K562 (cell line): Measurements from ENCODE around the gene MUC7. TPM values are rescaled to one million over a fixed set of nuclear protein-coding genes. Genes with fewer than 3 reads are reported as not detected.

Experiments used
- ATAC-seq: fragments of 200-7000 bp; cut with Tn5 transposase; 3 replicates; pipeline ENCODE4 v1.9.1; 2020; ENCODE audit warnings: moderate library complexity
- BruUV-seq: library from RNA; stranded (reverse); fragments of 400-500 nt; replicated peaks from 2 replicates; lab custom pipeline; 2021; lab: Mats Ljungman, UMichigan
- CTCF ChIA-PET: fragments of 300-600 bp; formaldehyde crosslinking; extraction: SDS; loops from one replicate; lab custom pipeline; 2021; ENCODE audit warnings: low intra/inter-chr PET ratio; lab: Yijun Ruan, JAX
- POLR2A ChIA-PET: fragments of 300-600, 350-650 bp; sonication (Branson Sonifier 250); formaldehyde crosslinking; extraction: SDS; loops from one replicate; lab custom pipeline; 2021; ENCODE audit warnings: antibody characterized with exemption, inconsistent platforms; lab: Yijun Ruan, JAX
- DNase-seq, 4 experiments: peaks; one replicate each; pipeline versions ENCODE4 v3.0.0 to v3.0.0-alpha.2; 2011 to 2018; ENCODE audit warnings: low spot score in 3 of 4, mixed read lengths in 3 of 4; ENCODE audit errors: extremely low read depth in 1 of 4
- FAIRE-seq: peaks from 2 replicates; lab custom pipeline; 2011; peaks lifted over from hg19 to GRCh38; lab: Jason Lieb, UNC
- H2AFZ ChIP-seq: 2 replicates; pipeline ENCODE4 v1.6.0; 2011; ENCODE audit warnings: low read depth, low read length, control low read depth, inconsistent platforms
- H3K27ac ChIP-seq: fragments of 200-600 bp; 3 replicates; pipeline ENCODE4 v1.8.0; 2011; ENCODE audit warnings: low read depth, mild to moderate bottlenecking, control low read depth, inconsistent platforms, low read length, moderate library complexity, mixed read lengths; ENCODE audit errors: extremely low read depth
- H3K27me3 ChIP-seq, 2 experiments: fragments of 300-600 bp in 1 of 2; 2 replicates in 1 of 2; 3 replicates in 1 of 2; pipeline versions ENCODE4 v1.6.0 to v1.8.0; 2011; ENCODE audit warnings: inconsistent platforms in 2 of 2, low read length in 2 of 2, mild to moderate bottlenecking in 1 of 2, mixed read lengths in 1 of 2, moderate library complexity in 1 of 2; ENCODE audit not compliant: control insufficient read depth in 2 of 2, insufficient read depth in 2 of 2
- H3K36me3 ChIP-seq: fragments of 300-600 bp; 3 replicates; pipeline ENCODE4 v1.8.0; 2011; ENCODE audit warnings: mild to moderate bottlenecking, low read length, inconsistent platforms; ENCODE audit not compliant: control insufficient read depth, insufficient read depth
- H3K4me1 ChIP-seq, 2 experiments: fragments of 200-600 bp in 1 of 2; replicated peaks in 1 of 2; 2 replicates in 1 of 2; 3 replicates in 1 of 2; pipeline versions ENCODE4 v1.5.1 to v1.8.0; 2011; ENCODE audit warnings: inconsistent platforms in 2 of 2, low read length in 2 of 2, mild to moderate bottlenecking in 1 of 2, mixed read lengths in 1 of 2, moderate library complexity in 1 of 2; ENCODE audit not compliant: control insufficient read depth in 2 of 2, insufficient read depth in 2 of 2
- H3K4me2 ChIP-seq: 2 replicates; pipeline ENCODE4 v1.6.1; 2011; ENCODE audit warnings: low read length, control low read depth, inconsistent platforms, mixed read lengths; ENCODE audit not compliant: insufficient read depth
- H3K4me3 ChIP-seq: fragments of 200-600 bp; sonication (generic), shearing (Covaris generic); 2 replicates; pipeline ENCODE4 v1.5.1; 2016; ENCODE audit warnings: control low read depth, inconsistent platforms
- H3K79me2 ChIP-seq: fragments of 200-600 bp; 3 replicates; pipeline ENCODE4 v1.8.0; 2011; ENCODE audit warnings: low read length, inconsistent platforms; ENCODE audit not compliant: control insufficient read depth, insufficient read depth
- H3K9ac ChIP-seq, 2 experiments: 2 replicates each; pipeline versions ENCODE4 v1.6.0 to v1.6.1; 2011; ENCODE audit warnings: low read depth in 2 of 2, low read length in 2 of 2, control low read depth in 1 of 2, inconsistent platforms in 1 of 2, mild to moderate bottlenecking in 1 of 2, mixed read lengths in 1 of 2; ENCODE audit not compliant: insufficient read depth in 1 of 2
- H3K9me1 ChIP-seq: one replicate; pipeline ENCODE4 v1.6.0; 2011; ENCODE audit warnings: inconsistent platforms, mild to moderate bottlenecking, low read length, moderate library complexity; ENCODE audit not compliant: control insufficient read depth, insufficient read depth
- H3K9me3 ChIP-seq: replicated peaks from 2 replicates; pipeline ENCODE4 v1.5.1; 2011; ENCODE audit warnings: low read depth, low read length, inconsistent platforms; ENCODE audit not compliant: control insufficient read depth, insufficient read depth
- H4K20me1 ChIP-seq: replicated peaks from 2 replicates; pipeline ENCODE4 v1.6.1; 2011; ENCODE audit warnings: low read length, inconsistent platforms, mixed read lengths; ENCODE audit not compliant: control insufficient read depth, insufficient read depth
- ATF1 ChIP-seq, 2 experiments: fragments of 450-650 bp in 1 of 2; IDR thresholded peaks; 2 replicates each; pipeline ENCODE4 v1.6.1; 2016; ENCODE audit warnings: missing compliant biosample characterization in 1 of 2, missing genetic modification characterization in 1 of 2
- FUS ChIP-seq: fragments of 200-400 bp; formaldehyde crosslinking; optimal IDR thresholded peaks from 2 replicates; pipeline ENCODE3; 2017; ENCODE audit warnings: low read depth, low read length
- TAL1 ChIP-seq: fragments of 450-650 bp; IDR thresholded peaks from 2 replicates; pipeline ENCODE4 v1.6.1; 2016; ENCODE audit warnings: mild to moderate bottlenecking
- TEAD4 ChIP-seq, 2 experiments: sonication (generic) in 1 of 2; formaldehyde crosslinking in 1 of 2; IDR thresholded peaks; 2 replicates each; pipeline versions ENCODE4 v1.6.1 to v1.8.0; 2012 to 2022; ENCODE audit warnings: borderline replicate concordance in 1 of 2, inconsistent platforms in 1 of 2, low read length in 1 of 2, mild to moderate bottlenecking in 1 of 2, missing genetic modification reagents in 1 of 2
- ZNF165 ChIP-seq: fragments of 250-450 bp; sonication (Bioruptor Pico); IDR thresholded peaks from 2 replicates; pipeline ENCODE4 v1.4.0; 2020; ENCODE audit warnings: borderline replicate concordance
- ZNF282 ChIP-seq: sonication (generic); formaldehyde crosslinking; IDR thresholded peaks from 2 replicates; pipeline ENCODE4 v1.8.1; 2023; ENCODE audit warnings: missing genetic modification reagents
- in situ Hi-C: fragments of 300-500 bp; cut with MboI; formaldehyde crosslinking; loops from 4 replicates; pipeline ENCODE4 v1.15.0; 2018; ENCODE audit warnings: inconsistent platforms, mixed read lengths
- intact Hi-C: fragments of 100-400 bp; cut with micrococcal nuclease; formaldehyde crosslinking; loops from 2 replicates; pipeline ENCODE4 v1.14.2; 2022
- polyA plus RNA-seq, 8 experiments: library from polyadenylated mRNA; depleted of rRNA in 4 of 8; stranded (reverse) in 5 of 8; unstranded in 3 of 8; fragments of >200 nt; fragmentation: Nextera tagmentation in 2 of 8; fragmentation: Illumina TruSeq in 1 of 8; extraction: Ambion mirVana in 2 of 8; extraction: Trizol in 1 of 8; gene quantifications; 2 replicates each; pipeline versions ENCODE4 v1.2.1 to v1.2.3, GENCODE V29; 2011 to 2014; ENCODE audit warnings: inconsistent platforms in 1 of 8, missing spikeins in 1 of 8
- total RNA-seq, 7 experiments: library from RNA; depleted of rRNA in 6 of 7; stranded (reverse); fragments of >200 nt in 6 of 7; fragmentation: Illumina TruSeq in 2 of 7; extraction: Trizol in 2 of 7; gene quantifications; 2 replicates each; pipeline versions ENCODE4 v1.2.1 to v1.2.3, GENCODE V29; 2011 to 2021; ENCODE audit warnings: low replicate concordance in 1 of 7
- TF ChIP-seq, protein P1 (sequence below): IDR thresholded peaks from 2 replicates; pipeline ENCODE4 v1.6.1; 2011; ENCODE audit warnings: borderline replicate concordance, low read depth, mild to moderate bottlenecking, moderate library complexity, low read length; ENCODE audit not compliant: insufficient read depth, poor library complexity, severe bottlenecking
- TF ChIP-seq, protein P2 (sequence below): fragments of 250-450 bp; sonication (Bioruptor Pico); IDR thresholded peaks from 2 replicates; pipeline ENCODE4 v1.5.0; 2020; ENCODE audit warnings: mild to moderate bottlenecking
- TF ChIP-seq, protein P3 (sequence below): fragments of 150-350 bp; conservative IDR thresholded peaks from 2 replicates; pipeline ENCODE4 v1.6.1; 2014; ENCODE audit warnings: low read length
- TF ChIP-seq, protein P4 (sequence below): fragments of 250-450 bp; sonication (Bioruptor Pico); IDR thresholded peaks from 2 replicates; pipeline ENCODE4 v1.8.0; 2022; ENCODE audit warnings: inconsistent platforms, mild to moderate bottlenecking, moderate library complexity, borderline replicate concordance

Gene MUC7
- total and polyA plus RNA-seq, 9 of the 15 experiments (the other 6 are each of a cell fraction or from before 2014, with no cell fraction given), result not detected

DNA sequence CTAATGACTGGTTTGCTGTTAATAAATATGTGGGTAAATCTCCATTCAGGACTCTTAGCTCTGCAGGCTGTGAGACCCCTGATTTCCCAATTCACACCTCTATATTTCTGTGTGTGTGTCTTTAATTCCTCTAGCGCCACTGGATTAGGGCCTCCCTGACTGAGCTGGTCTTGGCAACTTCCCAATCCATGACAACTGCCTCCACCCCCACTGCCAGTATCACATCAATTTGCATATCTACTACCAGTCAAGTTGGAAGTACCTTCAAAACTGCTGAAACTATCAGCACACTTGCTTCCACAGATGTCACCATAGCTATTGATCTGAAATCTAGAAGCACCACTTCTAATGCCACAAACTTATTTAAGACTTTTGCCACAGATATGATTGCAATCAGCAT, 46.7 kb upstream of the MUC7 start (continued):
- TF ChIP-seq, protein P1, sequence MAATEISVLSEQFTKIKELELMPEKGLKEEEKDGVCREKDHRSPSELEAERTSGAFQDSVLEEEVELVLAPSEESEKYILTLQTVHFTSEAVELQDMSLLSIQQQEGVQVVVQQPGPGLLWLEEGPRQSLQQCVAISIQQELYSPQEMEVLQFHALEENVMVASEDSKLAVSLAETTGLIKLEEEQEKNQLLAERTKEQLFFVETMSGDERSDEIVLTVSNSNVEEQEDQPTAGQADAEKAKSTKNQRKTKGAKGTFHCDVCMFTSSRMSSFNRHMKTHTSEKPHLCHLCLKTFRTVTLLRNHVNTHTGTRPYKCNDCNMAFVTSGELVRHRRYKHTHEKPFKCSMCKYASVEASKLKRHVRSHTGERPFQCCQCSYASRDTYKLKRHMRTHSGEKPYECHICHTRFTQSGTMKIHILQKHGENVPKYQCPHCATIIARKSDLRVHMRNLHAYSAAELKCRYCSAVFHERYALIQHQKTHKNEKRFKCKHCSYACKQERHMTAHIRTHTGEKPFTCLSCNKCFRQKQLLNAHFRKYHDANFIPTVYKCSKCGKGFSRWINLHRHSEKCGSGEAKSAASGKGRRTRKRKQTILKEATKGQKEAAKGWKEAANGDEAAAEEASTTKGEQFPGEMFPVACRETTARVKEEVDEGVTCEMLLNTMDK, result no peak
- TF ChIP-seq FUS (no peak), TEAD4 (IDR thresholded peaks at IDR 0.05; ENCODE audit: low read length) (no peak), TEAD4 (CRISPR knock-in tag; IDR thresholded peaks at IDR 0.05; ENCODE audit: borderline replicate concordance) (no peak), ATF1 (CRISPR knock-in tag; IDR thresholded peaks at IDR 0.05) (no peak), ATF1 (tag; IDR thresholded peaks at IDR 0.05) (no peak), TAL1 (no peak)
- TF ChIP-seq, protein P2, sequence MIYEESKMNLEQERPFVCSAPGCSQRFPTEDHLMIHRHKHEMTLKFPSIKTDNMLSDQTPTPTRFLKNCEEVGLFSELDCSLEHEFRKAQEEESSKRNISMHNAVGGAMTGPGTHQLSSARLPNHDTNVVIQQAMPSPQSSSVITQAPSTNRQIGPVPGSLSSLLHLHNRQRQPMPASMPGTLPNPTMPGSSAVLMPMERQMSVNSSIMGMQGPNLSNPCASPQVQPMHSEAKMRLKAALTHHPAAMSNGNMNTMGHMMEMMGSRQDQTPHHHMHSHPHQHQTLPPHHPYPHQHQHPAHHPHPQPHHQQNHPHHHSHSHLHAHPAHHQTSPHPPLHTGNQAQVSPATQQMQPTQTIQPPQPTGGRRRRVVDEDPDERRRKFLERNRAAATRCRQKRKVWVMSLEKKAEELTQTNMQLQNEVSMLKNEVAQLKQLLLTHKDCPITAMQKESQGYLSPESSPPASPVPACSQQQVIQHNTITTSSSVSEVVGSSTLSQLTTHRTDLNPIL, result no peak

DNA sequence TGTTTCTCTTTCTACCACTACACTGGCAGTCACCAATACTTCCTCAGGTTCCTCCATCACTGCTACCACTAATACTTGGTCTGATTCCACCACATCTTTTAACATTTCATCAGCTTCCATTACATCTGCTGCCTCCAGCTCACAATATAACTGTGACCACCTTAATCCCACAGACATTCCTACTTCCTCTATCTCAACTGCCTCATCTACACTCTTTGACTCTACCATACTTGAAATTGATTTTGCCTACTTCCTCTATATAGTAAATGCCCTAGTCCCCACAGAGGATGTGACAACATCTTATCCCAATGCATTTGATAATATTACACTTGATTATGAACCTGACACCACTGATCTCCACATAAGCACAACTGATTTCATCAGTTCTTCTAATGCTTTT, 45.2 kb upstream of the MUC7 start:
- Histone ChIP-seq H3K36me3 (no peaks in the 10 kb centered on the region), H2AFZ (no peak overlapping the region), H3K4me3 (no peak overlapping the region), H3K9me3 (no peaks in the 10 kb centered on the region), H3K9ac (no peak overlapping the region), H3K4me1 (no peaks in the 10 kb centered on the region), H3K27ac (no peak overlapping the region), H3K27me3 (no peaks in the 10 kb centered on the region), H3K9me1 (no peaks in the 10 kb centered on the region), H3K79me2 (no peaks in the 10 kb centered on the region), H3K4me2 (no peak overlapping the region), H4K20me1 (no peaks in the 10 kb centered on the region)
- POLR2A ChIA-PET, result no interaction called here
- FAIRE-seq (no peak), ATAC-seq (no peak), DNase-seq (no peak)
- intact Hi-C loops, result no loop called here
- CTCF ChIA-PET, result no interaction called here
- BruUV-seq, result no TSS peak
- in situ Hi-C loops, result no loop called here
- TF ChIP-seq ZNF165, result no peak
- no peak for TF ChIP-seq ZNF282 (CRISPR knock-in tag)
- TF ChIP-seq, protein P3, sequence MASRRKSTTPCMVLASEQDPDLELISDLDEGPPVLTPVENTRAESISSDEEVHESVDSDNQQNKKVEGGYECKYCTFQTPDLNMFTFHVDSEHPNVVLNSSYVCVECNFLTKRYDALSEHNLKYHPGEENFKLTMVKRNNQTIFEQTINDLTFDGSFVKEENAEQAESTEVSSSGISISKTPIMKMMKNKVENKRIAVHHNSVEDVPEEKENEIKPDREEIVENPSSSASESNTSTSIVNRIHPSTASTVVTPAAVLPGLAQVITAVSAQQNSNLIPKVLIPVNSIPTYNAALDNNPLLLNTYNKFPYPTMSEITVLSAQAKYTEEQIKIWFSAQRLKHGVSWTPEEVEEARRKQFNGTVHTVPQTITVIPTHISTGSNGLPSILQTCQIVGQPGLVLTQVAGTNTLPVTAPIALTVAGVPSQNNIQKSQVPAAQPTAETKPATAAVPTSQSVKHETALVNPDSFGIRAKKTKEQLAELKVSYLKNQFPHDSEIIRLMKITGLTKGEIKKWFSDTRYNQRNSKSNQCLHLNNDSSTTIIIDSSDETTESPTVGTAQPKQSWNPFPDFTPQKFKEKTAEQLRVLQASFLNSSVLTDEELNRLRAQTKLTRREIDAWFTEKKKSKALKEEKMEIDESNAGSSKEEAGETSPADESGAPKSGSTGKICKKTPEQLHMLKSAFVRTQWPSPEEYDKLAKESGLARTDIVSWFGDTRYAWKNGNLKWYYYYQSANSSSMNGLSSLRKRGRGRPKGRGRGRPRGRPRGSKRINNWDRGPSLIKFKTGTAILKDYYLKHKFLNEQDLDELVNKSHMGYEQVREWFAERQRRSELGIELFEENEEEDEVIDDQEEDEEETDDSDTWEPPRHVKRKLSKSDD, result no peak
- TF ChIP-seq, protein P4, sequence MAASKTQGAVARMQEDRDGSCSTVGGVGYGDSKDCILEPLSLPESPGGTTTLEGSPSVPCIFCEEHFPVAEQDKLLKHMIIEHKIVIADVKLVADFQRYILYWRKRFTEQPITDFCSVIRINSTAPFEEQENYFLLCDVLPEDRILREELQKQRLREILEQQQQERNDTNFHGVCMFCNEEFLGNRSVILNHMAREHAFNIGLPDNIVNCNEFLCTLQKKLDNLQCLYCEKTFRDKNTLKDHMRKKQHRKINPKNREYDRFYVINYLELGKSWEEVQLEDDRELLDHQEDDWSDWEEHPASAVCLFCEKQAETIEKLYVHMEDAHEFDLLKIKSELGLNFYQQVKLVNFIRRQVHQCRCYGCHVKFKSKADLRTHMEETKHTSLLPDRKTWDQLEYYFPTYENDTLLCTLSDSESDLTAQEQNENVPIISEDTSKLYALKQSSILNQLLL, result no peak
